Endothelial cell of umbilical vein (primary cell): ENCODE results near the gene VCL. TPM values are rescaled to one million over a fixed set of nuclear protein-coding genes. Genes with fewer than 3 reads are reported as not detected.

Experiments
- BruUV-seq: library from RNA; stranded (reverse); fragments of 400-500 nt; replicated peaks from 2 replicates; lab custom pipeline; 2021; lab: Mats Ljungman, UMichigan
- CTCF ChIA-PET: fragments of 300-600, 350-600 bp; sonication (Branson Sonifier 250); formaldehyde crosslinking; loops from one replicate; lab custom pipeline; 2021; ENCODE audit warnings: antibody characterized with exemption, inconsistent platforms; lab: Charles Lee
- POLR2A ChIA-PET: fragments of 300-600, 350-600 bp; sonication (Branson Sonifier 250); formaldehyde crosslinking; loops from one replicate; lab custom pipeline; 2021; ENCODE audit warnings: antibody characterized with exemption, inconsistent platforms; lab: Charles Lee
- DNase-seq: peaks from one replicate; pipeline ENCODE4 v3.0.0-alpha.2; 2011; ENCODE audit warnings: low read depth, low spot score
- FAIRE-seq: peaks from 2 replicates; lab custom pipeline; 2011; peaks lifted over from hg19 to GRCh38; lab: Jason Lieb, UNC
- H2AFZ ChIP-seq: 2 replicates; pipeline ENCODE4 v1.6.0; 2012; ENCODE audit warnings: low read depth, low read length, control low read depth, inconsistent platforms
- H3K27ac ChIP-seq: 2 replicates; pipeline ENCODE4 v1.5.1; 2011; ENCODE audit warnings: low read depth, mild to moderate bottlenecking, control low read depth, low read length, moderate library complexity; ENCODE audit not compliant: insufficient read depth
- H3K27me3 ChIP-seq, 2 experiments: 2 replicates each; pipeline versions ENCODE4 v1.6.0 to v1.6.1; 2011; ENCODE audit warnings: low read length in 2 of 2, mixed read lengths in 1 of 2; ENCODE audit not compliant: control insufficient read depth in 2 of 2, insufficient read depth in 2 of 2
- H3K36me3 ChIP-seq, 2 experiments: 2 replicates in 1 of 2; 3 replicates in 1 of 2; pipeline ENCODE4 v1.5.1; 2011; ENCODE audit warnings: low read length in 2 of 2, mild to moderate bottlenecking in 1 of 2, moderate library complexity in 1 of 2; ENCODE audit not compliant: control insufficient read depth in 2 of 2, insufficient read depth in 2 of 2; ENCODE audit errors: extremely low read depth in 1 of 2
- H3K4me1 ChIP-seq: 3 replicates; pipeline ENCODE4 v1.5.1; 2011; ENCODE audit warnings: mild to moderate bottlenecking, low read length; ENCODE audit not compliant: control insufficient read depth, insufficient read depth; ENCODE audit errors: extremely low read depth
- H3K4me2 ChIP-seq: 2 replicates; pipeline ENCODE4 v1.6.1; 2011; ENCODE audit warnings: low read length, control low read depth, mixed read lengths; ENCODE audit not compliant: insufficient read depth
- H3K4me3 ChIP-seq, 3 experiments: fragments of 200-600 bp in 1 of 3; sonication (generic), shearing (Covaris generic) in 1 of 3; replicated peaks in 1 of 3; 2 replicates each; pipeline ENCODE4 v1.5.1; 2011 to 2016; ENCODE audit warnings: control low read depth in 3 of 3, low read length in 3 of 3, mild to moderate bottlenecking in 2 of 3, inconsistent platforms in 1 of 3, low read depth in 1 of 3, moderate library complexity in 1 of 3; ENCODE audit not compliant: insufficient read depth in 1 of 3
- H3K79me2 ChIP-seq: 2 replicates; pipeline ENCODE4 v1.6.0; 2012; ENCODE audit warnings: low read length, inconsistent platforms; ENCODE audit not compliant: control insufficient read depth, insufficient read depth
- H3K9ac ChIP-seq: replicated peaks from 2 replicates; pipeline ENCODE3; 2011; ENCODE audit warnings: low read length, control low read depth; ENCODE audit not compliant: insufficient read depth; ENCODE audit errors: extremely low read depth
- H3K9me1 ChIP-seq: replicated peaks from 3 replicates; pipeline ENCODE4 v1.6.0; 2011; ENCODE audit warnings: mild to moderate bottlenecking, low read length; ENCODE audit not compliant: control insufficient read depth, insufficient read depth; ENCODE audit errors: extremely low read depth
- H3K9me3 ChIP-seq: replicated peaks from 2 replicates; pipeline ENCODE4 v1.5.1; 2012; ENCODE audit warnings: low read length, inconsistent platforms; ENCODE audit not compliant: control insufficient read depth, insufficient read depth
- H4K20me1 ChIP-seq: replicated peaks from 2 replicates; pipeline ENCODE3; 2011; ENCODE audit warnings: mild to moderate bottlenecking, low read length; ENCODE audit not compliant: control insufficient read depth, insufficient read depth; ENCODE audit errors: extremely low read depth
- CTCF ChIP-seq, 2 donors: IDR thresholded peaks; 1 replicate in 1 of 2; 2 replicates in 1 of 2; pipeline ENCODE4 v1.5.1; 2011; ENCODE audit warnings: low read length in 2 of 2, mild to moderate bottlenecking in 2 of 2, moderate library complexity in 2 of 2, control low read depth in 1 of 2, inconsistent platforms in 1 of 2, low read depth in 1 of 2; ENCODE audit not compliant: insufficient read depth in 1 of 2; ENCODE audit errors: extremely low read depth in 1 of 2
- EZH2 ChIP-seq: IDR thresholded peaks from 2 replicates; pipeline ENCODE4 v1.6.1; 2012; ENCODE audit warnings: borderline replicate concordance, low read depth, mild to moderate bottlenecking, moderate library complexity, low read length, inconsistent platforms; ENCODE audit not compliant: severe bottlenecking
- FOS ChIP-seq: IDR thresholded peaks from 2 replicates; pipeline ENCODE4 v1.6.1; 2011; ENCODE audit warnings: mild to moderate bottlenecking, low read length, moderate library complexity, borderline replicate concordance; ENCODE audit not compliant: insufficient read depth
- GATA2 ChIP-seq: IDR thresholded peaks from 2 replicates; pipeline ENCODE4 v1.7.0; 2011; ENCODE audit warnings: low read depth, mild to moderate bottlenecking, moderate library complexity, mixed read lengths, low read length; ENCODE audit not compliant: insufficient read length, insufficient read depth
- JUN ChIP-seq: IDR thresholded peaks from 2 replicates; pipeline ENCODE4 v1.6.1; 2011; ENCODE audit warnings: borderline replicate concordance, low read depth; ENCODE audit not compliant: insufficient read length, insufficient read depth
- MAX ChIP-seq: IDR thresholded peaks from 2 replicates; pipeline ENCODE4 v1.6.1; 2011; ENCODE audit not compliant: insufficient read depth, insufficient read length
- MYC ChIP-seq: IDR thresholded peaks from one replicate; pipeline ENCODE4 v1.6.1; 2011; ENCODE audit warnings: mild to moderate bottlenecking, low read depth, low read length
- POLR2A ChIP-seq: IDR thresholded peaks from 2 replicates; pipeline ENCODE4 v1.6.1; 2012; ENCODE audit warnings: low read depth, mild to moderate bottlenecking, control low read depth, low read length
- POLR2AphosphoS5 ChIP-seq: IDR thresholded peaks from 2 replicates; pipeline ENCODE4 v1.6.1; 2012; ENCODE audit warnings: low read depth, mild to moderate bottlenecking, control low read depth, low read length, moderate library complexity; ENCODE audit not compliant: insufficient read depth
- dilution Hi-C: fragments of 300-500 bp; cut with MboI; formaldehyde crosslinking; loops from one replicate; pipeline ENCODE4 v1.15.0; 2019; ENCODE audit warnings: low sequenced_read_pairs; ENCODE audit not compliant: extremely low pct_ligation_motif_present
- intact Hi-C: fragments of 100-400 bp; cut with micrococcal nuclease; formaldehyde crosslinking; loops from one replicate; pipeline ENCODE4 v1.10.0; 2022
- polyA plus RNA-seq, 4 experiments: library from polyadenylated mRNA; depleted of rRNA in 3 of 4; stranded (reverse) in 3 of 4; unstranded in 1 of 4; fragments of >200 nt; gene quantifications; 2 replicates each; pipeline versions ENCODE4 v1.2.1 to v1.2.3, GENCODE V29; 2011 to 2012; ENCODE audit warnings: missing spikeins in 1 of 4
- total RNA-seq: library from RNA; stranded (reverse); gene quantifications from 2 replicates; pipeline ENCODE4 v1.2.3, GENCODE V29; 2021

The VCL gene
- total and polyA plus RNA-seq, 2 donors (not counting 3 experiments of a cell fraction or from before 2014, with no cell fraction given): 95.4 to 231 TPM

GRCh38 chr10:74118804-74119203 is 120.9 kb downstream of the VCL start:
- Histone ChIP-seq H3K9me1 (no peaks in the 10 kb centered on the region), H3K4me3 (no peak overlapping the region), H3K9ac (no peak overlapping the region), H3K9me3 (no peaks in the 10 kb centered on the region), H2AFZ (no peak overlapping the region), H3K27ac (no peak overlapping the region), H3K27me3 (no peaks in the 10 kb centered on the region), H4K20me1 (no peaks in the 10 kb centered on the region), H3K79me2 (peaks cover 2% of the 10 kb centered on the region), H3K4me2 (no peak overlapping the region), H3K36me3 (peaks cover 46 to 52% of the 10 kb centered on the region in 2 experiments), H3K4me1 (peaks cover 5% of the 10 kb centered on the region)
- TF ChIP-seq POLR2AphosphoS5: no peak
- no peak for TF ChIP-seq GATA2
- no peak for TF ChIP-seq MAX
- no peak for TF ChIP-seq CTCF (IDR thresholded peaks at IDR 0.05; ENCODE audit: extremely low read depth in 1 of 2, insufficient read depth in 1 of 2, low read depth in 1 of 2, low read length in 2 of 2)
- no peak for TF ChIP-seq FOS
- no peak for TF ChIP-seq POLR2A
- no peak for TF ChIP-seq MYC
- no peak for TF ChIP-seq EZH2
- TF ChIP-seq JUN: no peak
- dilution Hi-C loops: no loop called here
- BruUV-seq: no TSS peak
- CTCF ChIA-PET: interaction anchor here (0.9 to 1.3 kb wide), 3 partner anchors 37 to 232 kb away, joined by 3 to 7 read pairs (median 4); no protein-coding TSS in a partner anchor
- POLR2A ChIA-PET: no interaction called here
- no peak for FAIRE-seq
- no peak for DNase-seq
- intact Hi-C loops: no loop called here
